ENCODE data around the gene PKP2.

DNA sequence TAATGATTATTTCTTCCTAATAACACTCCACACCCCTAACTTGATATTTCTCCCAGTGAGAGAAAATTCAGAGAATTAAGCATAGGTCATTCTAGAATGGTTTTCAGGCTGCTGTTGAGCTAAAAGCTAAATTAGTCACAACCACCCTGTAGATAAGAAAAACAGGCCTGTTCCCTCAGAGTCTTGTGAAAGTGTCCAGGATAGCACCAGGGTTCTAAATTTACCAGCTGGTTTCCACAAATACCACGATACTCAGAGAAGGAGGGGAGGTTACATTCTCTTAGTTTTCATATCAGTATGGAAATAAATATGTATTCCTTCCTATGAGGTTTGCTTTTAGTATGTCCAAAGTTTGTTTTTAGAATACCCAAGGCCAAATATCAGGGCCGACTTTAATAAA is 74.9 kb downstream of the PKP2 start:
- TF ChIP-seq EZH2 (IDR thresholded peaks at IDR 0.05; ENCODE audit: low read depth, low read length, severe bottlenecking) (no peak), EGR1 (IDR thresholded peaks at IDR 0.05; ENCODE audit: borderline replicate concordance, low read depth, low read length) (no peak), HDAC2 (IDR thresholded peaks at IDR 0.05; ENCODE audit: borderline replicate concordance in 1 of 2, low read depth in 2 of 2, low read length in 2 of 2) (no peak), CREB1 (IDR thresholded peaks at IDR 0.05) (no peak), TEAD4 (IDR thresholded peaks at IDR 0.05; ENCODE audit: low read depth, low read length) (no peak), POLR2AphosphoS5 (IDR thresholded peaks at IDR 0.05; ENCODE audit: low read depth, low read length) (no peak), SIN3A (conservative IDR thresholded peaks at IDR 0.05 in 1 of 2, IDR thresholded peaks at IDR 0.05 in 1 of 2; ENCODE audit: low read depth in 1 of 2, low read length in 2 of 2) (no peak), POLR2A (IDR thresholded peaks at IDR 0.05; ENCODE audit: control extremely low read depth in 1 of 2, low read depth in 2 of 2, low read length in 2 of 2) (no peak), MAFK (IDR thresholded peaks at IDR 0.05; ENCODE audit: low read depth, low read length) (no peak), ZNF274 (IDR thresholded peaks at IDR 0.05; ENCODE audit: borderline replicate concordance, extremely low read depth, low read length) (no peak)
- TF ChIP-seq, protein P1, sequence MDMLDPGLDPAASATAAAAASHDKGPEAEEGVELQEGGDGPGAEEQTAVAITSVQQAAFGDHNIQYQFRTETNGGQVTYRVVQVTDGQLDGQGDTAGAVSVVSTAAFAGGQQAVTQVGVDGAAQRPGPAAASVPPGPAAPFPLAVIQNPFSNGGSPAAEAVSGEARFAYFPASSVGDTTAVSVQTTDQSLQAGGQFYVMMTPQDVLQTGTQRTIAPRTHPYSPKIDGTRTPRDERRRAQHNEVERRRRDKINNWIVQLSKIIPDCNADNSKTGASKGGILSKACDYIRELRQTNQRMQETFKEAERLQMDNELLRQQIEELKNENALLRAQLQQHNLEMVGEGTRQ (IDR thresholded peaks at IDR 0.05; ENCODE audit: low read length) = no peak
- TF ChIP-seq, protein P2, sequence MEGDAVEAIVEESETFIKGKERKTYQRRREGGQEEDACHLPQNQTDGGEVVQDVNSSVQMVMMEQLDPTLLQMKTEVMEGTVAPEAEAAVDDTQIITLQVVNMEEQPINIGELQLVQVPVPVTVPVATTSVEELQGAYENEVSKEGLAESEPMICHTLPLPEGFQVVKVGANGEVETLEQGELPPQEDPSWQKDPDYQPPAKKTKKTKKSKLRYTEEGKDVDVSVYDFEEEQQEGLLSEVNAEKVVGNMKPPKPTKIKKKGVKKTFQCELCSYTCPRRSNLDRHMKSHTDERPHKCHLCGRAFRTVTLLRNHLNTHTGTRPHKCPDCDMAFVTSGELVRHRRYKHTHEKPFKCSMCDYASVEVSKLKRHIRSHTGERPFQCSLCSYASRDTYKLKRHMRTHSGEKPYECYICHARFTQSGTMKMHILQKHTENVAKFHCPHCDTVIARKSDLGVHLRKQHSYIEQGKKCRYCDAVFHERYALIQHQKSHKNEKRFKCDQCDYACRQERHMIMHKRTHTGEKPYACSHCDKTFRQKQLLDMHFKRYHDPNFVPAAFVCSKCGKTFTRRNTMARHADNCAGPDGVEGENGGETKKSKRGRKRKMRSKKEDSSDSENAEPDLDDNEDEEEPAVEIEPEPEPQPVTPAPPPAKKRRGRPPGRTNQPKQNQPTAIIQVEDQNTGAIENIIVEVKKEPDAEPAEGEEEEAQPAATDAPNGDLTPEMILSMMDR (IDR thresholded peaks at IDR 0.05; ENCODE audit: control extremely low read depth in 1 of 3, insufficient read depth in 1 of 3, low read depth in 1 of 3, low read length in 3 of 3) = no peak
- TF ChIP-seq, protein P3, sequence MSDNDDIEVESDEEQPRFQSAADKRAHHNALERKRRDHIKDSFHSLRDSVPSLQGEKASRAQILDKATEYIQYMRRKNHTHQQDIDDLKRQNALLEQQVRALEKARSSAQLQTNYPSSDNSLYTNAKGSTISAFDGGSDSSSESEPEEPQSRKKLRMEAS (IDR thresholded peaks at IDR 0.05) = no peak
